ENCODE measurements around the gene POU3F4.
A peak's percentile ranks its signal among the peaks of the same experiment; 100 is the strongest.

DNA sequence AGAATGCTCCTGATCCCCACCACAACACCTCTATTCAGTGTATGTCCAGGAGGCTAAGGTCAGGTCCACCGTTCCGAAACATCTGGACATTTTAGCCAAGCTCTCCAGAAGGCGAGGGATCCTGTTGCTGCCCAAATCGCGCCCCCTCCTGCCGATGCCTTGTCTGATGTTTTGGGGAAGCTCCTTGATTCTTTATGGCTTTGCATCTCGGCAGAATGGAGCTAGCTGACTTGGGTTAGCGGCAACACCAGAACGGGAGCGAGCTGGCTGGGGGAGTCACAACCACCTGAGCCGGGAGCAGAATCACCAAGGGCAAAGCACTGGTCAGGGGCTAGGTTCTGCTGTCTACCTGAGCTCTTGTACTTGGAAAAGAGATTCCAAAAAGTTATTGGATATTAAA, 6.6 kb upstream of the POU3F4 start:
- TF ChIP-seq, protein P1, sequence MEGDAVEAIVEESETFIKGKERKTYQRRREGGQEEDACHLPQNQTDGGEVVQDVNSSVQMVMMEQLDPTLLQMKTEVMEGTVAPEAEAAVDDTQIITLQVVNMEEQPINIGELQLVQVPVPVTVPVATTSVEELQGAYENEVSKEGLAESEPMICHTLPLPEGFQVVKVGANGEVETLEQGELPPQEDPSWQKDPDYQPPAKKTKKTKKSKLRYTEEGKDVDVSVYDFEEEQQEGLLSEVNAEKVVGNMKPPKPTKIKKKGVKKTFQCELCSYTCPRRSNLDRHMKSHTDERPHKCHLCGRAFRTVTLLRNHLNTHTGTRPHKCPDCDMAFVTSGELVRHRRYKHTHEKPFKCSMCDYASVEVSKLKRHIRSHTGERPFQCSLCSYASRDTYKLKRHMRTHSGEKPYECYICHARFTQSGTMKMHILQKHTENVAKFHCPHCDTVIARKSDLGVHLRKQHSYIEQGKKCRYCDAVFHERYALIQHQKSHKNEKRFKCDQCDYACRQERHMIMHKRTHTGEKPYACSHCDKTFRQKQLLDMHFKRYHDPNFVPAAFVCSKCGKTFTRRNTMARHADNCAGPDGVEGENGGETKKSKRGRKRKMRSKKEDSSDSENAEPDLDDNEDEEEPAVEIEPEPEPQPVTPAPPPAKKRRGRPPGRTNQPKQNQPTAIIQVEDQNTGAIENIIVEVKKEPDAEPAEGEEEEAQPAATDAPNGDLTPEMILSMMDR (IDR thresholded peaks at IDR 0.05): peak; percentile 36
- no peak for TF ChIP-seq EZH2 (IDR thresholded peaks at IDR 0.05)
